GM18507 (cell line): ENCODE measurements around the gene FAR2.

Experiments
- DNase-seq: peaks from one replicate; pipeline ENCODE4 v3.0.0; 2011; ENCODE audit warnings: low read depth; ENCODE audit not compliant: insufficient read length; ENCODE audit errors: extremely low spot score
- FAIRE-seq: peaks from 2 replicates; lab custom pipeline; 2011; peaks lifted over from hg19 to GRCh38; lab: Jason Lieb, UNC

The FAR2 gene

DNA sequence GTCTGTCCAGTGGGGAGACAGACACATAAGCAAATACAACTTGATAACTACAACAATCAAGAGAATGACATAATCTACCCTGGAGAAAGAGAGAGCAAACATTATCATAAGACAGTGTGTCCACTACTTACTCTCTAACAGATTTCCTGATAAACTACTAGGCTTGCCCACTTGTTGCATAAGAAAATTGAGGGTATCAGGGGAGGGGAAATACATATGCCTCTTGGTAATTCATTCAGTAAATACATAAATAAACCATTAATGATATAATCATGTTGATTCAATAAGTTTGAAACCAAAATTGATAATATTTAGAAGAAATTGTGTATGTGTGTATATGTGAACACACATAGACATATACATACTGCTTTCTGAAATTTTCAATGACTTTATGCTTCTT is 155.3 kb downstream of the FAR2 start:
- no peak for DNase-seq
- no peak for FAIRE-seq

DNA sequence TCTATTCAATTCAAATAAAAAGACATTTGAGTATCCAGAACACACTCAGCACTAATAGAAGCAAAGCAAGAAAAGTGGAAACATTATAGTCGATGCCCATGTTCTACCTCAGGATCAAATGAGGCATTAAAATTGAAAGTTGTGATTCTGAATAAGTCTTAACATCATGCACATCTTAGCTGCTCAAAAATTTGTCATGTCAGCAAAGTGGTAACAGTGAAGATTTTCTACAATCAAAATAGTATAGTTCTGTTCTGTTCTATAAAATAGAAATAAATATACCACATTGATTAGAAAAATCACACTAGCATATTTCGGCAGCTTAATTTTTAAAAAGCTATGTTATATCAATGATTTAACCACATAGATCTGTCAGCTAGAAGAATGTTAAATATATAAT is 157.2 kb downstream of the FAR2 start:
- FAIRE-seq (no peak), DNase-seq (no peak)

DNA sequence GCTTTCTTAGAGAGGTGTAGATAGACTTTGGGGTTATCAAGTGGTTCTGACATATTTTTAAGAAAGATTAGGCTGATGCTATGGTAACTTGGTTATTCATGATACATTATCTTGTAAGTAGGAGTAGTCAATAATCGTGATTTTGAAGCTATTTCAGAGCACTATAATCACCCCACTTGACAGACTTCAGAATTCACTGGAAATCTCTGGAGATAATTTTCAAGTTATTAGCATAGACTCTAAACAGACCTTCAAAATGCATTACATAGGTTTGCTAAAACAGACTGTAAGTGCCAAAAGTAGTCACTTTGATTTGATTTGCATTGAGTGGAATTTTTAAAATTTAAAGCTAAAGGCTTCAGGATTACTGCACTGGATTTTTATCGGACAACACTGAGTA is 157.6 kb downstream of the FAR2 start:
- DNase-seq (no peak), FAIRE-seq (no peak)

DNA sequence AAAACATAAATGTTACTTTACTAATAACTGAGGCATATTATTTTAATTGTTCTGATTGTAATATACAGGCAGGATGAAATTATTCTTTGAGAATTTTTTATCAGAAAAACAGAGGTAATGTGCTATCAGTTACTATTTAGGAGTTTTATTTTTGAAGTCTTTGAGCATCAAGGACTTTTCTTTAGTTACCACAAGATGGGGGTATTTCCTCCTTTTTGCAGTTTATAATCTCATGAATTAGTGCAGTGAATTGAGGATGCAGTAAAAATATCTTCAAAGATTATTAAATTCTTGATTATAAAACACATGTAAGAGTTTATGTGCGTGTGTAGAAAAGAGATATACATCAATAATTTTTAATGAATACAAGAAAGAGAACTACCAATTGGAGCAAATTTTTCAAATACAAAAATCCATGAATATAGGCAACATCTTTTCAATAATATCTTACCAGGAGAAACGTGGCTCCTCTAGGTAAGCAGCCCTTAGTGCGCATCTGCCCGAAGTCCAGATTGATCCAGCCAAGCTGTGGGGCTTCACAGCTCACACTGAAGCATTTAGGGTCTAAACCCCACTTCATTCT is 160.3 kb downstream of the FAR2 start:
- DNase-seq (no peak), FAIRE-seq (no peak)

- FAIRE-seq (no peak), DNase-seq (no peak)
These were observed 161.8 kb downstream of the FAR2 start for GRCh38 chr12:29310899-29311298.

DNA sequence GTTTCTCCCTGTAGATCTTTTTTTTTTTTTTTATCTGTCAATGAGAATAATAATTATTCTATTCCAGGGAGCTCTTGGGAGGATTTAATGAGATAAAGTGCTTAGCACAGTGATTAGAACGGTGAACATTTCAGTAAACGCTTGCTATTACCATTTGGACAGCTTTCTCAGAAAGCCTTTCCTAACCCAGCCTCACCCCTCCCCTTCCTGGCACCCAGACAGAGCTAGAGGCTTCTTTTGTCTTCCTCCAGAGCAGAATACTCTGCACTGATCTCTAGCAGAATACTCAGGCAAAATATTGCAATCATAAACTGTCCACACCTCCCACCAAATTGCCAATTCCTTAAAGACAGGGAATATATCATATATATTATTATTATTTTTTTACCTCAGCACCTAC is 165.3 kb downstream of the FAR2 start:
- DNase-seq (no peak), FAIRE-seq (no peak)

GRCh38 chr12:29316752-29317151 is 167.7 kb downstream of the FAR2 start:
- no peak for DNase-seq
- no peak for FAIRE-seq

DNA sequence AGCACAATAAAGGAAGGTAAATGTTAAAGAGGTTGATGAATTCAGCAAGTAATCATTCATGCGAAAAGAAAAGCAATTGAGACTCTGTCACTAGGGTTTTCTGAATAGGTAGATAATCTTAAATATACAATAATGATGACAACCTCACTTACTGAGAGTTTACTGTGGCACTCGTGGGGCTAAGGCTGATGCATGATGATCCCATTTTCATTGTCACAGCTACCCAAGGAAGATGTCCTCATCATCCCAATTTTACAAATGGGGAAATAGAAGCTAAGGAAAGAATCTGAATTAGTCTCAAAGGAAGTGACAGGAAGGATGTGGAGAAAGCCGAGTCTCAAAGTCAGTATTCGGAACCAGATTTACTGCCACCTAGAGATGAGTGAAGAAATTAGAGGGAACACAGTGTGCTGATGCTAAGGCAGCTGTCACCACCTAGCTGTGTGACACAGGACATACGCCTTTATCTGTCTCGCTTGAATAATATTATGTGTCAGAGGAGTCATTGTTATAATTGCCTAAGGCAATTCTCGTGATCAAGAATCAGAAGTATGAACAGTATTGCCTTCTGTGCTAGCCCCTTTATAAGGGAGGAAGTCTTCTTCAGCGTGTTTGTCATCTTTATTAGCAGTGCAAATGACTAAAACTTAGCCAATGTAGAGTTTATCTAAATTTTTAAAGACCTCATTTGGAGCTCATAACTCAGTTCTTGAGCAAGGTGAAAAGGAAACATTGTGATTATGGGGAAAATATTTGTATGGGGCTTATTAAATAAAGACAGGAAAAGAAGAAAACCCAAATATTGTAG is 168.7 kb downstream of the FAR2 start:
- DNase-seq: peak; percentile 5
- peak; percentile 87 for FAIRE-seq

DNA sequence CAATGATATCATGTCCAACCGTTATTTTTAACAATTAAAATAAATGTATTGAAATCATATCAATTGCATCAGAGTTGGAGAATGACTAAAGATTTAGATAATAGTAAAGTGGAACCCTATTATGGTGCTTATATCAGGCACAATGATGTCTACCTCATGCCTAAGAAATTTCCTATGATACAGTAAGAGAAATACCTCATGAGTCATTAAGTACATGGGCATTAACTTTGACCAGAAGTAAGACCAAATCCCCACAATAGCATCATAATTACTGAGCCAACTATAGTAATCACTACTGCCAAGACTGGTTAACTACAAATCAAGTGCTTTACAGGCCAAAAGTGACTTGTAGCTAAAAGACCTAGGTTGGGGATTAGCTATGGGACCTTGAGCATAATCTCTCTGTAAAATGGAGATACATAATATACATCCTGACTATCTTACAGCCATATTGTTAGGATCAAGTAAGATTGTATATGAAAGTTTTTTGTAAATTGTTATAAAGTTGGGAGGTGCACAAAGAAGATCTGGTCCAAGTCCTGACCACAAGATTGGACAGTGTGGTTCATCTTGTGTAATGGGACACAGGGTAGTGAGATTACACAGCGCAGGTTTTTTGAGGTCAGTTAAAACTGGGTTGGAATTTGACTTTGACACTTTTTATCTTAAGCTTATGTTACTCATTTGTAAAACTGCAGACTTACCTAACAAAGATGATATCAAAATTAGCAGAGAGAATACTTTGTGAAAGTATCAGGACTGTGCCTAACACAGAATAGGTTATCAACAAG is 171.4 kb downstream of the FAR2 start:
- FAIRE-seq (no peak), DNase-seq (no peak)

DNA sequence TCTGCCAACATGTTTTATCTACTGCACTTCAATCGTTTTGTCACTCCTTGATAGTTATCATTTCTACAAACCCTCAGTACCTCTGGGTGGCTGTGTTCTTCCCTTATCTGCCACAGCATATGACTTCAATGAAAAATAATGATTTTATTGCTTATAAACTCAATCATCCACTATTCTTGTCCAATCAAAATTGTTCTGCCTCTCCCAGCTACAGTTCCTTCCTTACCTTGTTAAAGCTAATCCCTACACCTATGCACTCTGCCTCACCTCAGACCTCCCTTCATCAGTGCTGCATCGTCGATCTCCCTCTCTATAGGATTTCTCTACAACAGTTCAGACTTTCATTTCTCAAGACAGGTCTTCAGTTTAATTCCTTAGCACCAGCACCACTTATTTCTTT is 173.1 kb downstream of the FAR2 start:
- DNase-seq: no peak
- FAIRE-seq: no peak

DNA sequence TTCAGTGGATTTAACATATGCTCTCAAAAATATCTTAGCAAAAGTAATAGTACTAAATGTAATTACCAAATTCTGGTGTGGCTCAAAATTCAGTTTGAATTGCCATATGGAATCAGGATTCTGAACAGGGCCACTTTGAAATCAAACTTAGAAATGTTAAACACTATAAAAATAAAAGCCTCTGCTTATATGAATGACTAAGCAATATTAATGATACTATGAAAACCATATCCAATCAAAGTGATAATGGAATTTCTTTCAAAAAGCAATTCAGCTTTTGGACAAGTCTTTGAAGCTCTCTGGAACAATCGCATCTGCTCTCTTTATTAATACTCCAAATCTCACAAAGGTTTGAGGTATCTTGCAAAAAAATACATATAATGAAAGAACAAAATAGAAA is 180.3 kb downstream of the FAR2 start:
- FAIRE-seq (no peak), DNase-seq (no peak)

DNA sequence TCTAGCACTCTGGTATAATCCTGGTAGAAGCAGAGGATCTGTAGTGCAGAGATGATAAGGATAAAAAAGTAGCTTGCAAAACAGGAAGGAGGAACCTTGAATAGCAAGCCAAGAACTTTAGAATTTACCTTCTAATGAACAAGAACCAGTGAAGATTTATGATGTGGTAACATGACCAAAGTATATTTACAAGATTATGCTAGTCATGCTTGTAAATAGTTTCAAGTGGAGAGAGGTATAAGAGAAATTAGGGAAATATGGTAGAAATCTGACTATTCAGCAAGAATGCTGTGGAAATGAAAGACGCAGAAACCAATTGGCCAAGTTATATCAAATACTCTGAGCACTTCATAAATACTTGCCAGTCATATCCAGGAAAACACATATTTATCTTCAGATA is 184.1 kb downstream of the FAR2 start:
- DNase-seq (no peak), FAIRE-seq (no peak)

DNA sequence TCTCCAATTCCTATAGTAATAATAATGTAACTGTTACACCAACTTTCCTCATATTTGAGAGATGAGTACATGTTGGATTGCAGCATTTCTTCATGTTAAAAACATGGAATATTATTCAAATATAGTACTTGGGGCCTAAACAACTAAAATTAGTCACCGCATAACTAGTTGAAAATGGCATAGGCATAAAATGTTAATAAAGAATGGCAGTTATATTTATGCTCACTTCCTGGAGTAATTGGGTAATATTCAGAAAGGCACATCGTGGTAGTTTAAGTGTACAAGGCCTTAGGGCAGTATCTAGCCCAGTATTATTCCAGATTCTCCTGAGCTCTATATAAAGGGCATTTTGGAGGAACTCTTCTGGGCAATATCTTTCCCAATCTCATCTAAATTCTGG is 185.9 kb downstream of the FAR2 start:
- no peak for DNase-seq
- FAIRE-seq: no peak

DNA sequence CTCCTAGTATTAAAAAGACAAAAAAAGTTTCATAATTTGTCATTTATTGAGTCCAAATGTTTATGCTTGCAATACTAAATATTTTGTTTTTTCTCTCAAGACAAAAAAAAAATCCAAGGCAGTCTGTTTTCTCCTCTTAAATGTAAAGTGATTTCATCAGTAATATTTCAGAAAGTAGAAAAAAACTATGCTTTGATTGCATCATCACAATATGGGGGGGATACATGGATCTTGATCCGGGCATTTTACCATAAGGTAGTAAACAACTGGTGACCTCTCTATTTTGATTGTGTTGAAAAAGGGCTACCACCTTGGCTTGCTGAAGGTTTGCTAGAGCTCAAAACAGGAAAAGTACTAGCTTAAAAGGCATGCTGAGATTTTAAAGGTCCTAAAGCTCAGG is 188.2 kb downstream of the FAR2 start:
- DNase-seq (no peak), FAIRE-seq (no peak)

DNA sequence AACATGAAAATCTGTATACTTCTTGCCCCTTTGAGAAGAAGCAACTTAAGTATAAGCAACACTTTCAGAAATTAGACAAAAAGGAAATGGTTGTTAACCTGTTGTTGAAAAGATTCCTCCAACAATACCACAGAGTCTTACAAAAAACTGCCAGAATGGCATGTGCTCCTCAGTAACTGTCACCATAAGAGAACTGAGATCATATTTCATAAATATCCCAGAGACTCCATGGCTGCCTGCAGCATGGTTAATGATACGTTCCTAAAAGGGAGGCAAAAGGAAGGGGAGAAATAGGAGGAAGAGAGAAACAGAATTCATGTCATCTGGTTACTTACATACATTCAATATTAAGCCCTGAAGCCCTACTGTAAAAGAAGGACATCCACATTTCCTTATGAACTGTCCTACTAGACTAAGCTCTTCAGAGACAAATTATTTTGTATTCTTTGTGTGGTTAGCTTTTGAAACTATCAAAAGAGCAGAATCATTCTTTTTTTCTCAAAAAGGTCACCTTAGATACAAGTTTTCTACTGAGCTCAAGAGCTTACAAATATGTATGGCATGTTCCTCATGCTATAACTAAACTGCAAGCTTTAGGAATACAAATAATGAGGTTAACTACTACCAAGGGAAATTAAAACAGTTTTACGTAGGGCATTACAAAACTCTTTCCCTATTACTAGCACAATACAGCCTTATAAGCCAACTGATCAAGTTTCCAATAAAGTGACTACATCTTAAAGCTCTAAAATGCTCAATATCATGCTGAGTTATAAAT is 194.1 kb downstream of the FAR2 start:
- DNase-seq (no peak), FAIRE-seq (no peak)

- DNase-seq (no peak), FAIRE-seq (no peak)
These were observed 197.8 kb downstream of the FAR2 start for GRCh38 chr12:29346769-29347421.

DNA sequence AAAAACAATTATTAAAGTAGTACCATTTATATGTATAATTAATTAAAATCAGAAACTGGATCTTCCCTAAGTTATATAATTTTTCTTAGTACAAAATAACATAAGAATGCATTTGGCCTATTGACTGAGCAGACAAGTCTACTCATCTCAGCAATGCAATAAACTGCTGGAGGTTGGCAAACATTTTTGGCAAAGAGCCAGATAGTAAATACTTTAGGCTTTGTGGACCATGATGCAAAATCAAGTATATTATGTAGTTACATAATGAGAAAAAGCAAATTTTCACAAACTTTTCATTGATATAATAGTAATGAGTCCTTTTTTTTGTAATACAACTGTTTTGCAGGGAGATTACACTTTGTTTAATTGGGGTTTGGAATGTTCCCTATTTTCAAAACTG is 201.0 kb downstream of the FAR2 start:
- DNase-seq (no peak), FAIRE-seq (no peak)

GRCh38 chr12:29354954-29355353 is 205.9 kb downstream of the FAR2 start:
- no peak for DNase-seq
- no peak for FAIRE-seq

DNA sequence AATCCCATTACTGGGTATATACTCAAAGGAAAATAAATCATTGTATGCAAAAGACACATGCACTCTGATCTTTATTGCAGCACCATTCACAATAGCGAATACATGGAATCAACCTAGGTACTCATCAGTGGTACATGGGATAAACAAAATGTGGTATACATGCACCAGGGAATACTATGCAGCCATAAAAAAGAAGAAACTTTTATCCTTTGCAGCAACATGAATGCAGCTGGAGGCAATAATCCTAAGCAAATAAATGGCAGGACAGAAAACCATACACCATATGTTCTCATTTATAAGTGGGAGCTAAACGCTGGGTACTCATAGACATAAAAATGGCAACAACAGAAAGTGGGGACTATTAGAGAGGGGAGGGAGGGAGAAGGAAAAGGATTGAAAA is 216.0 kb downstream of the FAR2 start:
- FAIRE-seq (no peak), DNase-seq (no peak)

- DNase-seq (no peak), FAIRE-seq (no peak)
These were observed 224.9 kb downstream of the FAR2 start for GRCh38 chr12:29374012-29374411.
